GM12892 (cell line): Measurements from ENCODE around the gene AKAP8L.

Source experiments
- POLR2A ChIP-seq: IDR thresholded peaks from 2 replicates; pipeline ENCODE4 v1.6.1; 2011; ENCODE audit warnings: low read depth, low read length, control low read depth
- POLR2AphosphoS5 ChIP-seq: IDR thresholded peaks from 2 replicates; pipeline ENCODE4 v1.6.1; 2011; ENCODE audit warnings: low read depth, low read length, control low read depth
- TAF1 ChIP-seq: IDR thresholded peaks from 2 replicates; pipeline ENCODE4 v1.6.1; 2011; ENCODE audit warnings: low read depth, mild to moderate bottlenecking, control low read depth, low read length, borderline replicate concordance

DNA sequence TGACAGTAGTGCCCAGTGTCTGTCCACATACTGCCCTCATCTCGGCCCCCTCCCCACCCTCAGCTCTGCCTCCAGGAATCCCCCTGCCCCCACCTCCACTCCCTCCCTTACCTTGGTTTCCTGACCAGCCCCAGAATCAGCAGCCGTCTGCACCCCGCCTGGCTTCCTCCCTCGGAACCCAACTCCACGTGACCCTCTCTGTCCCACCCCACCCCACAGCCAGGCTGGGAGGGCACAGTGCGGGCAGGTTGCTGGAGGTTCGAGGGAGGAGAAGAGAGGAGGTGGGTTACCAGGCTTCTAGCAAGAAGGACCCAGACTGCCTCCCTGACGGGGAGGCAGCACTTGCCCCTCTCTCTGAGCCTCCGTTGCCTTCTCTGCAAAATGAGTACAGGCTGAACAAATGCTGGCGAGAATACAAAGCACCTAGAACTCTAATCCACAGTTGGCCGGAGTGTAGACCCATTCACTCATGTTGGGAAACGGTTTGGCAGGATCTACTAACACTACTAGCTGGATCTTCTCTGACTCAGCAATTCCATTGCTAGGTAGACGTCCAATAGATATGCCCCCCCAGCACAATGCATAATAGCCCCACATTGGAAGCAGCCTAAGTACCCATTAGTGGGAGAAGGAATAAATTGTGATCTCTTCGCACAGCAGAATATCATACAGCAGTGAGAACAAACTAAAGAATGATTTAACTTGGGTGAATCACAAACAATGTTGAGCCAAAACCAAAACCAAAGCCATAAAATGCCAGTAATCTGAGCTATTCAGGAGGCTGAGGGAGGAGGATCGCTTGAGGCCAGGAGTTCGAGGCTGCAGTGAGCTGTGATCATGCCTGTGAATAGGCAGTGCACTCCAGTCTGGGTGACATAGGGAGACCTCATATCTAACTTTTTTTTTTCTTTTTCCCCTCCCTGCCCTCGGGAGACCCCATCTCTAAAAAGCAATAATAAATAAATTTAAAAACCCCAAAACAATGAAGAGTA is 45.9 kb upstream of the AKAP8L start, which contains the start of gene RASAL3:
- TF ChIP-seq POLR2AphosphoS5 (no peak), TAF1 (0 out of 2 replicates have a peak, but pooled peaks have one; percentile 36), POLR2A (no peak)
